ENCODE measurements around the gene ATP4A.

Gene ATP4A

GRCh38 chr19:35549174-35549788, 14.2 kb downstream of the ATP4A start:
- peak; percentile 89 for DNase-seq

- no peak for DNase-seq
Measured at GRCh38 chr19:35546532-35546931, 16.9 kb downstream of the ATP4A start.

- DNase-seq, result peak; percentile 59
Measured at GRCh38 chr19:35545855-35546381, 17.5 kb downstream of the ATP4A start.

- DNase-seq, result peak; percentile 95
Measured at GRCh38 chr19:35545001-35545854, 18.2 kb downstream of the ATP4A start, which contains the start of gene TMEM147. Gene TMEM147, plus strand, starts transcription at chr19:35545626. Its CDS starts 114 bp downstream, at chr19:35545740.

GRCh38 chr19:35544110-35544802, 19.2 kb downstream of the ATP4A start:
- no peak for DNase-seq

GRCh38 chr19:35543280-35544109, 20.0 kb downstream of the ATP4A start:
- DNase-seq, result no peak

- DNase-seq, result no peak
Measured at GRCh38 chr19:35542209-35542608, 21.2 kb downstream of the ATP4A start.

GRCh38 chr19:35540356-35540927, 23.0 kb downstream of the ATP4A start:
- no peak for DNase-seq

- DNase-seq, result no peak
Measured at GRCh38 chr19:35539850-35540249, 23.6 kb downstream of the ATP4A start.

GRCh38 chr19:35539314-35539713, 24.1 kb downstream of the ATP4A start:
- DNase-seq, result no peak

GRCh38 chr19:35534803-35535480, 28.5 kb downstream of the ATP4A start:
- no peak for DNase-seq

- DNase-seq, result no peak
Measured at GRCh38 chr19:35533822-35534392, 29.6 kb downstream of the ATP4A start.

- DNase-seq, result no peak
Measured at GRCh38 chr19:35533201-35533821, 30.1 kb downstream of the ATP4A start, which contains the start of gene GAPDHS. Gene GAPDHS, plus strand, starts transcription at chr19:35533456. Its CDS starts 72 bp downstream, at chr19:35533528.

GRCh38 chr19:35531291-35531690, 32.2 kb downstream of the ATP4A start:
- peak; percentile 87 for DNase-seq

GRCh38 chr19:35529241-35530218, 33.9 kb downstream of the ATP4A start:
- DNase-seq, result peak; percentile 41

- DNase-seq, result no peak
Measured at GRCh38 chr19:35528218-35529038, 35.0 kb downstream of the ATP4A start, which contains the start of gene SBSN. Gene SBSN, minus strand, starts transcription at chr19:35528311. Its CDS starts 30 bp downstream, at chr19:35528281.

GRCh38 chr19:35525873-35526272, 37.6 kb downstream of the ATP4A start:
- DNase-seq, result no peak

- DNase-seq, result no peak
Measured at GRCh38 chr19:35524181-35524837, 39.1 kb downstream of the ATP4A start.

Measured in NCI-H69 (cell line).